NT2/D1 (cell line): ENCODE measurements around the gene SUSD3.

ENCODE experiments used
- DNase-seq: peaks from one replicate; pipeline ENCODE4 v3.0.0-alpha.2; 2011; ENCODE audit warnings: low read depth, low spot score
- H3K27me3 ChIP-seq: 2 replicates; pipeline ENCODE4 v1.6.0; 2011; ENCODE audit warnings: mild to moderate bottlenecking; ENCODE audit not compliant: insufficient read length, insufficient read depth
- H3K36me3 ChIP-seq: 2 replicates; pipeline ENCODE4 v1.6.1; 2011; ENCODE audit warnings: mild to moderate bottlenecking, low read length, mixed read lengths; ENCODE audit not compliant: insufficient read depth, insufficient read length
- H3K4me1 ChIP-seq: 2 replicates; pipeline ENCODE4 v1.5.1; 2011; ENCODE audit not compliant: insufficient read depth, insufficient read length
- H3K4me3 ChIP-seq: 2 replicates; pipeline ENCODE4 v1.5.1; 2011; ENCODE audit warnings: low read depth; ENCODE audit not compliant: insufficient read length
- H3K9ac ChIP-seq: 2 replicates; pipeline ENCODE4 v1.6.0; 2011; ENCODE audit warnings: low read depth; ENCODE audit not compliant: insufficient read length
- H3K9me3 ChIP-seq: 2 replicates; pipeline ENCODE4 v1.5.1; 2011; ENCODE audit warnings: mild to moderate bottlenecking, low read length; ENCODE audit not compliant: insufficient read depth
- SUZ12 ChIP-seq: IDR thresholded peaks from 2 replicates; pipeline ENCODE4 v1.6.1; 2011; ENCODE audit not compliant: insufficient read length, insufficient read depth; ENCODE audit errors: extremely low read depth
- YY1 ChIP-seq: IDR thresholded peaks from 2 replicates; pipeline ENCODE4 v1.6.1; 2011; ENCODE audit not compliant: insufficient read length, insufficient read depth
- ZNF274 ChIP-seq: IDR thresholded peaks from 2 replicates; pipeline ENCODE4 v1.6.1; 2011; ENCODE audit warnings: mild to moderate bottlenecking, low read depth, low read length

Gene SUSD3

GRCh38 chr9:93125331-93125894 lies 66.9 kb downstream of the SUSD3 start:
- TF ChIP-seq YY1 (no peak), ZNF274 (no peak), SUZ12 (no peak)
- H3K36me3 ChIP-seq, result peaks cover 49% of the 10 kb centered on the region
- DNase-seq, result no peak
- H3K27me3 ChIP-seq, result no peaks in the 10 kb centered on the region
- H3K9ac ChIP-seq, result no peak overlapping the region
- no peak overlapping the region for H3K4me3 ChIP-seq
- H3K9me3 ChIP-seq, result no peaks in the 10 kb centered on the region
- peaks cover 7% of the 10 kb centered on the region for H3K4me1 ChIP-seq

- DNase-seq, result no peak
- H3K9ac ChIP-seq, result no peak overlapping the region
- peaks cover 14% of the 10 kb centered on the region for H3K4me1 ChIP-seq
- peaks cover 51% of the 10 kb centered on the region for H3K36me3 ChIP-seq
- H3K9me3 ChIP-seq, result no peaks in the 10 kb centered on the region
- no peak for TF ChIP-seq ZNF274
- TF ChIP-seq YY1, result no peak
- no peak for TF ChIP-seq SUZ12
- no peak overlapping the region for H3K4me3 ChIP-seq
- no peaks in the 10 kb centered on the region for H3K27me3 ChIP-seq
These were observed 67.8 kb downstream of the SUSD3 start for GRCh38 chr9:93126151-93126781.

- H3K4me1 ChIP-seq, result peaks cover 17% of the 10 kb centered on the region
- H3K4me3 ChIP-seq, result no peak overlapping the region
- peaks cover 48% of the 10 kb centered on the region for H3K36me3 ChIP-seq
- no peaks in the 10 kb centered on the region for H3K27me3 ChIP-seq
- no peaks in the 10 kb centered on the region for H3K9me3 ChIP-seq
- DNase-seq, result no peak
- TF ChIP-seq SUZ12, result no peak
- no peak for TF ChIP-seq YY1
- no peak for TF ChIP-seq ZNF274
- peak overlapping the region; percentile 43 for H3K9ac ChIP-seq
These were observed 68.4 kb downstream of the SUSD3 start for GRCh38 chr9:93126825-93127368.

GRCh38 chr9:93127395-93127911 lies 69.0 kb downstream of the SUSD3 start:
- Histone ChIP-seq H3K9ac (peak overlapping the region; percentile 43), H3K36me3 (peaks cover 46% of the 10 kb centered on the region), H3K4me1 (peaks cover 22% of the 10 kb centered on the region), H3K27me3 (no peaks in the 10 kb centered on the region), H3K4me3 (no peak overlapping the region), H3K9me3 (no peaks in the 10 kb centered on the region)
- no peak for DNase-seq
- TF ChIP-seq SUZ12, result no peak
- TF ChIP-seq YY1, result no peak
- TF ChIP-seq ZNF274, result no peak

- TF ChIP-seq YY1 (no peak), ZNF274 (no peak), SUZ12 (no peak)
- H3K4me3 ChIP-seq, result no peak overlapping the region
- H3K27me3 ChIP-seq, result no peaks in the 10 kb centered on the region
- H3K9ac ChIP-seq, result no peak overlapping the region
- no peak for DNase-seq
- peaks cover 25% of the 10 kb centered on the region for H3K4me1 ChIP-seq
- no peaks in the 10 kb centered on the region for H3K9me3 ChIP-seq
- H3K36me3 ChIP-seq, result peaks cover 41% of the 10 kb centered on the region
These were observed 69.7 kb downstream of the SUSD3 start for GRCh38 chr9:93128011-93128714.

- Histone ChIP-seq H3K9ac (no peak overlapping the region), H3K27me3 (no peaks in the 10 kb centered on the region), H3K9me3 (no peaks in the 10 kb centered on the region), H3K36me3 (peaks cover 36% of the 10 kb centered on the region), H3K4me3 (no peak overlapping the region), H3K4me1 (peaks cover 25% of the 10 kb centered on the region)
- TF ChIP-seq SUZ12, result no peak
- no peak for TF ChIP-seq YY1
- no peak for DNase-seq
These were observed 70.3 kb downstream of the SUSD3 start for GRCh38 chr9:93128715-93129224.

GRCh38 chr9:93129286-93129685 lies 70.8 kb downstream of the SUSD3 start:
- Histone ChIP-seq H3K4me3 (no peak overlapping the region), H3K4me1 (peaks cover 25% of the 10 kb centered on the region)

More at GRCh38 chr9:93129286-93129685, 70.8 kb downstream of the SUSD3 start:
- no peak for TF ChIP-seq ZNF274
- TF ChIP-seq SUZ12, result no peak
- TF ChIP-seq YY1, result no peak
- H3K9me3 ChIP-seq, result no peaks in the 10 kb centered on the region
- no peak for DNase-seq
- peaks cover 31% of the 10 kb centered on the region for H3K36me3 ChIP-seq
- no peaks in the 10 kb centered on the region for H3K27me3 ChIP-seq
- H3K9ac ChIP-seq, result no peak overlapping the region
